Lung (tissue), 12 donors: Measurements from ENCODE around the gene NAV2. TPM values are rescaled to one million over a fixed set of nuclear protein-coding genes. Genes with fewer than 3 reads are reported as not detected.

Source experiments
- ATAC-seq: fragments of 200-7000 bp; cut with Tn5 transposase; one replicate; pipeline ENCODE4 v1.9.1; 2020; ENCODE audit warnings: moderate number of reproducible peaks; ENCODE audit not compliant: insufficient read depth, low FRiP score
- DNase-seq, 3 donors: peaks; one replicate each; pipeline ENCODE4 v3.0.0-alpha.2; 2013 to 2017
- H3K27ac ChIP-seq, 2 donors: one replicate each; pipeline ENCODE4 v1.5.1; 2013; ENCODE audit warnings: mild to moderate bottlenecking in 2 of 2, moderate library complexity in 2 of 2, control low read depth in 1 of 2, inconsistent platforms in 1 of 2, low read depth in 1 of 2, low read length in 1 of 2
- H3K27me3 ChIP-seq, 3 donors: one replicate each; pipeline ENCODE4 v1.5.1; 2013; ENCODE audit warnings: low read length in 2 of 3; ENCODE audit not compliant: control insufficient read depth in 3 of 3, insufficient read depth in 3 of 3
- H3K36me3 ChIP-seq, 4 donors: one replicate each; pipeline ENCODE4 v1.5.1; 2013; ENCODE audit warnings: low read length in 4 of 4, mild to moderate bottlenecking in 1 of 4, moderate library complexity in 1 of 4; ENCODE audit not compliant: control insufficient read depth in 4 of 4, insufficient read depth in 4 of 4
- H3K4me1 ChIP-seq, 5 donors: one replicate each; pipeline ENCODE4 v1.5.1; 2013; ENCODE audit warnings: low read length in 5 of 5, mild to moderate bottlenecking in 2 of 5, moderate library complexity in 1 of 5; ENCODE audit not compliant: control insufficient read depth in 5 of 5, insufficient read depth in 5 of 5
- H3K4me3 ChIP-seq: one replicate; pipeline ENCODE4 v1.5.1; 2013; ENCODE audit warnings: mild to moderate bottlenecking, control low read depth, moderate library complexity
- H3K9ac ChIP-seq, 2 donors: one replicate each; pipeline ENCODE4 v1.5.1; 2013; ENCODE audit warnings: low read length in 2 of 2, control low read depth in 1 of 2; ENCODE audit not compliant: insufficient read depth in 1 of 2
- H3K9me3 ChIP-seq, 4 donors: one replicate each; pipeline ENCODE4 v1.5.1; 2013; ENCODE audit warnings: low read length in 3 of 4, mild to moderate bottlenecking in 1 of 4, moderate library complexity in 1 of 4; ENCODE audit not compliant: control insufficient read depth in 4 of 4, insufficient read depth in 3 of 4
- CTCF ChIP-seq: IDR thresholded peaks from 2 replicates; pipeline ENCODE4 v1.5.1; 2012; ENCODE audit warnings: mild to moderate bottlenecking; ENCODE audit errors: control extremely low read depth, extremely low read depth
- WGBS, 2 donors: extraction: QIAGEN DNeasy Blood & Tissue Kit; methylation state at CpG; one replicate each; pipeline ENCODE4 v1.1.7; 2013; 5-methylcytosine and 5-hydroxymethylcytosine counted together
- polyA plus RNA-seq, 2 donors: library from polyadenylated mRNA; stranded (reverse); fragments of 200-250 nt; gene quantifications; one replicate each; pipeline ENCODE4 v1.2.1, GENCODE V29; 2013
- total RNA-seq, 2 donors: library from RNA; depleted of rRNA in 1 of 2; stranded (reverse); fragments of >200 nt in 1 of 2; gene quantifications; one replicate each; pipeline ENCODE4 v1.2.1, GENCODE V29; 2014 to 2021
- donor health status: control.
- donor health status: control.
- donor health status: Bipolar disorder and iron deficiency.
- donor health status: healthy.
- donor health status: DM: yes; HTN: yes; CAD: no.

Gene NAV2
- total and polyA plus RNA-seq, 4 donors: 6.8 to 47.9 (median 20.2) TPM

- H3K4me3 ChIP-seq: no peak overlapping the region
- H3K9me3 ChIP-seq: no peaks in the 10 kb centered on the region
- no peak for TF ChIP-seq CTCF
- no peaks in the 10 kb centered on the region for H3K36me3 ChIP-seq
- no peak overlapping the region for H3K9ac ChIP-seq
- no peak for ATAC-seq
- H3K27ac ChIP-seq: no peak overlapping the region
- H3K27me3 ChIP-seq: no peaks in the 10 kb centered on the region
- peaks cover 0 to 44% (median 3%) of the 10 kb centered on the region in 5 donors for H3K4me1 ChIP-seq
- WGBS, 2 donors: 92% methylated on average over 2 of the region's 2 CpGs
- DNase-seq: no peak
These were observed 139.7 kb downstream of the NAV2 start for GRCh38 chr11:19852288-19852687.

- TF ChIP-seq CTCF: no peak
- ATAC-seq: no peak
- 91 to 95% methylated on average over 2 of the region's 2 CpGs for WGBS, 2 donors
These were observed 140.4 kb downstream of the NAV2 start for GRCh38 chr11:19853016-19853415.

GRCh38 chr11:19853920-19854319, 141.3 kb downstream of the NAV2 start:
- DNase-seq: no peak
- no peak for TF ChIP-seq CTCF
- peaks cover 0 to 41% (median 3%) of the 10 kb centered on the region in 5 donors for H3K4me1 ChIP-seq
- no peak overlapping the region for H3K4me3 ChIP-seq
- no peak overlapping the region for H3K9ac ChIP-seq
- WGBS, 2 donors: 18 to 35% methylated on average over 4 of the region's 4 CpGs
- ATAC-seq: no peak
- H3K27ac ChIP-seq: no peak overlapping the region
- no peaks in the 10 kb centered on the region for H3K36me3 ChIP-seq
- H3K9me3 ChIP-seq: no peaks in the 10 kb centered on the region
- no peaks in the 10 kb centered on the region for H3K27me3 ChIP-seq

More at GRCh38 chr11:19853016-19853415, 140.4 kb downstream of the NAV2 start:
- Histone ChIP-seq H3K4me1 (peaks cover 0 to 42% (median 3%) of the 10 kb centered on the region in 5 donors), H3K27me3 (no peaks in the 10 kb centered on the region), H3K9ac (no peak overlapping the region), H3K36me3 (no peaks in the 10 kb centered on the region), H3K27ac (peak overlapping the region in 1 of 2 donors; percentile 25), H3K4me3 (no peak overlapping the region), H3K9me3 (no peaks in the 10 kb centered on the region)
- DNase-seq: no peak

- Histone ChIP-seq H3K36me3 (no peaks in the 10 kb centered on the region), H3K4me1 (peaks cover 4 to 27% (median 9%) of the 10 kb centered on the region in 5 donors), H3K4me3 (no peak overlapping the region), H3K27me3 (no peaks in the 10 kb centered on the region), H3K27ac (no peak overlapping the region), H3K9ac (no peak overlapping the region), H3K9me3 (no peaks in the 10 kb centered on the region)
- ATAC-seq (peak; percentile 29), DNase-seq (no peak)
- TF ChIP-seq CTCF: no peak
- WGBS, 2 donors: 58 to 80% methylated on average over 5 of the region's 5 CpGs
These were observed 148.5 kb downstream of the NAV2 start for GRCh38 chr11:19861171-19861570.
